GM23338 (cell line): Measurements from ENCODE around the gene EPHA8. TPM values are rescaled to one million over a fixed set of nuclear protein-coding genes. Genes with fewer than 3 reads are reported as not detected.

Experiments
- ATAC-seq: fragments of 200-7000 bp; cut with Tn5 transposase; 3 replicates; pipeline ENCODE4 v1.9.1; 2020
- DNase-seq: peaks from one replicate; pipeline ENCODE4 v3.0.0-alpha.2; 2015; ENCODE audit warnings: low spot score
- H2AFZ ChIP-seq: fragments of 200-600 bp; sonication (generic); 2 replicates; pipeline ENCODE4 v1.8.0; 2016; ENCODE audit warnings: antibody characterized with exemption, mild to moderate bottlenecking, moderate library complexity
- H3F3A ChIP-seq: fragments of 200-600 bp; sonication (generic); replicated peaks from 2 replicates; pipeline ENCODE4 v1.8.0; 2017; ENCODE audit warnings: antibody characterized with exemption, mixed run types, low read depth
- H3K27ac ChIP-seq: fragments of 200-600 bp; sonication (generic); 2 replicates; pipeline ENCODE4 v1.6.1; 2016; ENCODE audit warnings: low read depth
- H3K27me3 ChIP-seq: fragments of 200-600 bp; sonication (generic); 2 replicates; pipeline ENCODE4 v1.8.0; 2016; ENCODE audit warnings: mild to moderate bottlenecking, mixed run types, moderate library complexity; ENCODE audit not compliant: insufficient read depth
- H3K36me3 ChIP-seq: fragments of 200-600 bp; sonication (generic); 2 replicates; pipeline ENCODE4 v1.8.0; 2016; ENCODE audit warnings: mild to moderate bottlenecking; ENCODE audit not compliant: insufficient read depth
- H3K4me1 ChIP-seq: fragments of 200-600 bp; sonication (generic); 2 replicates; pipeline ENCODE4 v1.8.0; 2016; ENCODE audit warnings: mild to moderate bottlenecking, moderate library complexity; ENCODE audit not compliant: insufficient read depth
- H3K4me2 ChIP-seq: fragments of 200-600 bp; sonication (generic); 2 replicates; pipeline ENCODE4 v1.7.1; 2017; ENCODE audit warnings: mixed run types
- H3K4me3 ChIP-seq: fragments of 200-600 bp; sonication (generic); 2 replicates; pipeline ENCODE4 v1.6.1; 2016; ENCODE audit warnings: mixed run types
- H3K79me2 ChIP-seq: fragments of 200-600 bp; sonication (generic); replicated peaks from 2 replicates; pipeline ENCODE4 v1.8.0; 2017; ENCODE audit warnings: mild to moderate bottlenecking; ENCODE audit not compliant: insufficient read depth
- H3K9me2 ChIP-seq: fragments of 200-600 bp; sonication (generic); 2 replicates; pipeline ENCODE4 v1.8.0; 2017; ENCODE audit not compliant: insufficient read depth
- H4K20me1 ChIP-seq: fragments of 200-600 bp; sonication (generic); replicated peaks from 2 replicates; pipeline ENCODE4 v1.8.0; 2017; ENCODE audit warnings: mild to moderate bottlenecking; ENCODE audit not compliant: insufficient read depth
- H3K27ac Mint-ChIP-seq: 2 replicates; pipeline ENCODE4 v1.8.0; 2020; ENCODE audit warnings: inconsistent platforms, mild to moderate bottlenecking, moderate library complexity, mixed read lengths
- H3K27me3 Mint-ChIP-seq: 3 replicates; pipeline ENCODE4 v1.8.0; 2022; ENCODE audit warnings: low read depth, mild to moderate bottlenecking, moderate library complexity, mixed read lengths, inconsistent platforms; ENCODE audit not compliant: insufficient read depth, poor library complexity
- H3K36me3 Mint-ChIP-seq: 3 replicates; pipeline ENCODE4 v1.8.0; 2021; ENCODE audit warnings: low read depth, mild to moderate bottlenecking, inconsistent platforms, moderate library complexity, mixed read lengths
- H3K4me1 Mint-ChIP-seq: 3 replicates; pipeline ENCODE4 v1.8.0; 2020; ENCODE audit warnings: mild to moderate bottlenecking, inconsistent platforms, mixed read lengths
- H3K4me3 Mint-ChIP-seq: 3 replicates; pipeline ENCODE4 v1.8.0; 2021; ENCODE audit warnings: moderate library complexity, mild to moderate bottlenecking, inconsistent platforms, mixed read lengths
- H3K9me3 Mint-ChIP-seq: 3 replicates; pipeline ENCODE4 v1.8.0; 2020; ENCODE audit warnings: moderate library complexity, mild to moderate bottlenecking, inconsistent platforms, mixed read lengths
- CREB1 ChIP-seq: fragments of 250-450 bp; sonication (Bioruptor Pico); IDR thresholded peaks from 2 replicates; pipeline ENCODE4 v1.5.0; 2020; ENCODE audit warnings: low read depth, mild to moderate bottlenecking, moderate library complexity
- EZH2 ChIP-seq: fragments of 200-600 bp; sonication (generic); IDR thresholded peaks from one replicate; pipeline ENCODE4 v1.8.0; 2017; ENCODE audit warnings: antibody characterized with exemption, mild to moderate bottlenecking, low read depth; ENCODE audit not compliant: unreplicated experiment
- EZH2phosphoT487 ChIP-seq: fragments of 200-600 bp; sonication (generic); IDR thresholded peaks from one replicate; pipeline ENCODE4 v1.8.1; 2018; ENCODE audit warnings: antibody characterized with exemption; ENCODE audit not compliant: unreplicated experiment
- JUNB ChIP-seq: IDR thresholded peaks from one replicate; pipeline ENCODE4 v1.6.1; 2016; ENCODE audit warnings: antibody characterized with exemption; ENCODE audit not compliant: unreplicated experiment
- NANOG ChIP-seq: IDR thresholded peaks from 2 replicates; pipeline ENCODE4 v1.6.1; 2016; ENCODE audit warnings: antibody characterized with exemption, borderline replicate concordance
- POLR2AphosphoS5 ChIP-seq: IDR thresholded peaks from 2 replicates; pipeline ENCODE4 v1.6.1; 2016; ENCODE audit warnings: antibody characterized with exemption, low read depth
- STAT1 ChIP-seq: IDR thresholded peaks from one replicate; pipeline ENCODE4 v1.6.1; 2016; ENCODE audit warnings: antibody characterized with exemption; ENCODE audit not compliant: unreplicated experiment
- ZNF114 ChIP-seq: fragments of 250-450 bp; sonication (Bioruptor Pico); IDR thresholded peaks from 2 replicates; pipeline ENCODE4 v1.5.0; 2020; ENCODE audit warnings: mild to moderate bottlenecking, moderate library complexity
- ZNF331 ChIP-seq: fragments of 250-450 bp; sonication (Bioruptor Pico); IDR thresholded peaks from 2 replicates; pipeline ENCODE4 v1.5.0; 2020; ENCODE audit warnings: low read depth, mild to moderate bottlenecking, moderate library complexity
- polyA plus RNA-seq: library from polyadenylated mRNA; unstranded; fragments of >200 nt; fragmentation: Nextera tagmentation; extraction: Ambion mirVana; gene quantifications from 2 replicates; pipeline ENCODE4 v1.2.1, GENCODE V29; 2016
- total RNA-seq: library from RNA; depleted of rRNA; stranded (reverse); fragments of >200 nt; shearing (Covaris generic); gene quantifications from 2 replicates; pipeline ENCODE4 v1.2.3, GENCODE V29; 2014
- TF ChIP-seq, protein P1 (sequence below), 2 experiments: fragments of 200-600 bp in 1 of 2; sonication (generic) in 1 of 2; conservative IDR thresholded peaks; 2 replicates each; pipeline versions ENCODE4 v1.5.1 to v1.6.1; 2016 to 2017; ENCODE audit warnings: antibody characterized with exemption in 2 of 2, low read depth in 2 of 2, mild to moderate bottlenecking in 2 of 2, moderate library complexity in 1 of 2
- TF ChIP-seq, protein P2 (sequence below): fragments of 250-450 bp; sonication (Bioruptor Pico); IDR thresholded peaks from 2 replicates; pipeline ENCODE4 v1.5.0; 2020; ENCODE audit warnings: mild to moderate bottlenecking, moderate library complexity
- TF ChIP-seq, protein P3 (sequence below): IDR thresholded peaks from one replicate; pipeline ENCODE4 v1.6.1; 2018; ENCODE audit warnings: antibody characterized with exemption; ENCODE audit not compliant: unreplicated experiment
- TF ChIP-seq, protein P4 (sequence below): IDR thresholded peaks from 2 replicates; pipeline ENCODE4 v1.6.1; 2016; ENCODE audit warnings: antibody characterized with exemption

Gene EPHA8
- total and polyA plus RNA-seq, 2 experiments from 2014 or later, result 2.3 to 5.0 TPM

DNA sequence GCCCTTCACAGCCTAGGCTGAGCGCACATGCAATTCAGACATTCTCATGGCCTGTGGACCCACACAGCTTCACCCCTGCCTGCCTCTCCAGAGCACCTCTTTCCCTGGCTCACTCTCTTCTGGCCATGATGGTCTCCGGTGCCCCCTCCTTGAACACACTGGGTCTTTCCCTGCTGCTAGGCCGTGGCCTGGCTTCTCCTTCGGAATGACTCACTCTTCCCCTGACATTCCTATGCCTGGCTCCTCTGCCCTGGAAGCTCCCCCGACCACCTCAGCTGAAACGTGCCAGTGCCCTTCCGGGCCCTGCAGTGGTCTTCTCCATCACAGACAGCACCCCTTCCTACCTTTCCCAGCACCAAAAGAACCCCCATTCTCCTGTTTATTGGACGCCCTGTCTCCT, 28.3 kb downstream of the EPHA8 start:
- DNase-seq, result no peak
- H3K9me3 Mint-ChIP-seq, result no peaks in the 10 kb centered on the region; the same call in 2 of the 3 replicates
- H3K4me3 Mint-ChIP-seq, result no peak overlapping the region
- H3K4me1 Mint-ChIP-seq, result no peaks in the 10 kb centered on the region
- no peaks in the 10 kb centered on the region for H3K79me2 ChIP-seq
- TF ChIP-seq, protein P1, sequence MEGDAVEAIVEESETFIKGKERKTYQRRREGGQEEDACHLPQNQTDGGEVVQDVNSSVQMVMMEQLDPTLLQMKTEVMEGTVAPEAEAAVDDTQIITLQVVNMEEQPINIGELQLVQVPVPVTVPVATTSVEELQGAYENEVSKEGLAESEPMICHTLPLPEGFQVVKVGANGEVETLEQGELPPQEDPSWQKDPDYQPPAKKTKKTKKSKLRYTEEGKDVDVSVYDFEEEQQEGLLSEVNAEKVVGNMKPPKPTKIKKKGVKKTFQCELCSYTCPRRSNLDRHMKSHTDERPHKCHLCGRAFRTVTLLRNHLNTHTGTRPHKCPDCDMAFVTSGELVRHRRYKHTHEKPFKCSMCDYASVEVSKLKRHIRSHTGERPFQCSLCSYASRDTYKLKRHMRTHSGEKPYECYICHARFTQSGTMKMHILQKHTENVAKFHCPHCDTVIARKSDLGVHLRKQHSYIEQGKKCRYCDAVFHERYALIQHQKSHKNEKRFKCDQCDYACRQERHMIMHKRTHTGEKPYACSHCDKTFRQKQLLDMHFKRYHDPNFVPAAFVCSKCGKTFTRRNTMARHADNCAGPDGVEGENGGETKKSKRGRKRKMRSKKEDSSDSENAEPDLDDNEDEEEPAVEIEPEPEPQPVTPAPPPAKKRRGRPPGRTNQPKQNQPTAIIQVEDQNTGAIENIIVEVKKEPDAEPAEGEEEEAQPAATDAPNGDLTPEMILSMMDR (conservative IDR thresholded peaks at IDR 0.05; ENCODE audit: low read depth in 2 of 2), result no peak
- TF ChIP-seq ZNF331 (CRISPR knock-in tag), result no peak
- TF ChIP-seq, protein P2, sequence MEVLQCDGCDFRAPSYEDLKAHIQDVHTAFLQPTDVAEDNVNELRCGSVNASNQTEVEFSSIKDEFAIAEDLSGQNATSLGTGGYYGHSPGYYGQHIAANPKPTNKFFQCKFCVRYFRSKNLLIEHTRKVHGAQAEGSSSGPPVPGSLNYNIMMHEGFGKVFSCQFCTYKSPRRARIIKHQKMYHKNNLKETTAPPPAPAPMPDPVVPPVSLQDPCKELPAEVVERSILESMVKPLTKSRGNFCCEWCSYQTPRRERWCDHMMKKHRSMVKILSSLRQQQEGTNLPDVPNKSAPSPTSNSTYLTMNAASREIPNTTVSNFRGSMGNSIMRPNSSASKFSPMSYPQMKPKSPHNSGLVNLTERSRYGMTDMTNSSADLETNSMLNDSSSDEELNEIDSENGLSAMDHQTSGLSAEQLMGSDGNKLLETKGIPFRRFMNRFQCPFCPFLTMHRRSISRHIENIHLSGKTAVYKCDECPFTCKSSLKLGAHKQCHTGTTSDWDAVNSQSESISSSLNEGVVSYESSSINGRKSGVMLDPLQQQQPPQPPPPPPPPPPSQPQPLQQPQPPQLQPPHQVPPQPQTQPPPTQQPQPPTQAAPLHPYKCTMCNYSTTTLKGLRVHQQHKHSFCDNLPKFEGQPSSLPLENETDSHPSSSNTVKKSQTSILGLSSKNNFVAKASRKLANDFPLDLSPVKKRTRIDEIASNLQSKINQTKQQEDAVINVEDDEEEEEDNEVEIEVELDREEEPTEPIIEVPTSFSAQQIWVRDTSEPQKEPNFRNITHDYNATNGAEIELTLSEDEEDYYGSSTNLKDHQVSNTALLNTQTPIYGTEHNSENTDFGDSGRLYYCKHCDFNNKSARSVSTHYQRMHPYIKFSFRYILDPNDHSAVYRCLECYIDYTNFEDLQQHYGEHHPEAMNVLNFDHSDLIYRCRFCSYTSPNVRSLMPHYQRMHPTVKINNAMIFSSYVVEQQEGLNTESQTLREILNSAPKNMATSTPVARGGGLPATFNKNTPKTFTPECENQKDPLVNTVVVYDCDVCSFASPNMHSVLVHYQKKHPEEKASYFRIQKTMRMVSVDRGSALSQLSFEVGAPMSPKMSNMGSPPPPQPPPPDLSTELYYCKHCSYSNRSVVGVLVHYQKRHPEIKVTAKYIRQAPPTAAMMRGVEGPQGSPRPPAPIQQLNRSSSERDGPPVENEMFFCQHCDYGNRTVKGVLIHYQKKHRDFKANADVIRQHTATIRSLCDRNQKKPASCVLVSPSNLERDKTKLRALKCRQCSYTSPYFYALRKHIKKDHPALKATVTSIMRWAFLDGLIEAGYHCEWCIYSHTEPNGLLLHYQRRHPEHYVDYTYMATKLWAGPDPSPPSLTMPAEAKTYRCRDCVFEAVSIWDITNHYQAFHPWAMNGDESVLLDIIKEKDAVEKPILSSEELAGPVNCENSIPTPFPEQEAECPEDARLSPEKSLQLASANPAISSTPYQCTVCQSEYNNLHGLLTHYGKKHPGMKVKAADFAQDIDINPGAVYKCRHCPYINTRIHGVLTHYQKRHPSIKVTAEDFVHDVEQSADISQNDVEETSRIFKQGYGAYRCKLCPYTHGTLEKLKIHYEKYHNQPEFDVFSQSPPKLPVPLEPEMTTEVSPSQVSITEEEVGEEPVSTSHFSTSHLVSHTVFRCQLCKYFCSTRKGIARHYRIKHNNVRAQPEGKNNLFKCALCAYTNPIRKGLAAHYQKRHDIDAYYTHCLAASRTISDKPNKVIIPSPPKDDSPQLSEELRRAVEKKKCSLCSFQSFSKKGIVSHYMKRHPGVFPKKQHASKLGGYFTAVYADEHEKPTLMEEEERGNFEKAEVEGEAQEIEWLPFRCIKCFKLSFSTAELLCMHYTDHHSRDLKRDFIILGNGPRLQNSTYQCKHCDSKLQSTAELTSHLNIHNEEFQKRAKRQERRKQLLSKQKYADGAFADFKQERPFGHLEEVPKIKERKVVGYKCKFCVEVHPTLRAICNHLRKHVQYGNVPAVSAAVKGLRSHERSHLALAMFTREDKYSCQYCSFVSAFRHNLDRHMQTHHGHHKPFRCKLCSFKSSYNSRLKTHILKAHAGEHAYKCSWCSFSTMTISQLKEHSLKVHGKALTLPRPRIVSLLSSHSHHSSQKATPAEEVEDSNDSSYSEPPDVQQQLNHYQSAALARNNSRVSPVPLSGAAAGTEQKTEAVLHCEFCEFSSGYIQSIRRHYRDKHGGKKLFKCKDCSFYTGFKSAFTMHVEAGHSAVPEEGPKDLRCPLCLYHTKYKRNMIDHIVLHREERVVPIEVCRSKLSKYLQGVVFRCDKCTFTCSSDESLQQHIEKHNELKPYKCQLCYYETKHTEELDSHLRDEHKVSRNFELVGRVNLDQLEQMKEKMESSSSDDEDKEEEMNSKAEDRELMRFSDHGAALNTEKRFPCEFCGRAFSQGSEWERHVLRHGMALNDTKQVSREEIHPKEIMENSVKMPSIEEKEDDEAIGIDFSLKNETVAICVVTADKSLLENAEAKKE (CRISPR knock-in tag), result no peak
- TF ChIP-seq NANOG, result no peak
- no peak for TF ChIP-seq EZH2
- no peak for TF ChIP-seq JUNB
- no peak for TF ChIP-seq STAT1
- TF ChIP-seq POLR2AphosphoS5, result no peak
- TF ChIP-seq, protein P3, sequence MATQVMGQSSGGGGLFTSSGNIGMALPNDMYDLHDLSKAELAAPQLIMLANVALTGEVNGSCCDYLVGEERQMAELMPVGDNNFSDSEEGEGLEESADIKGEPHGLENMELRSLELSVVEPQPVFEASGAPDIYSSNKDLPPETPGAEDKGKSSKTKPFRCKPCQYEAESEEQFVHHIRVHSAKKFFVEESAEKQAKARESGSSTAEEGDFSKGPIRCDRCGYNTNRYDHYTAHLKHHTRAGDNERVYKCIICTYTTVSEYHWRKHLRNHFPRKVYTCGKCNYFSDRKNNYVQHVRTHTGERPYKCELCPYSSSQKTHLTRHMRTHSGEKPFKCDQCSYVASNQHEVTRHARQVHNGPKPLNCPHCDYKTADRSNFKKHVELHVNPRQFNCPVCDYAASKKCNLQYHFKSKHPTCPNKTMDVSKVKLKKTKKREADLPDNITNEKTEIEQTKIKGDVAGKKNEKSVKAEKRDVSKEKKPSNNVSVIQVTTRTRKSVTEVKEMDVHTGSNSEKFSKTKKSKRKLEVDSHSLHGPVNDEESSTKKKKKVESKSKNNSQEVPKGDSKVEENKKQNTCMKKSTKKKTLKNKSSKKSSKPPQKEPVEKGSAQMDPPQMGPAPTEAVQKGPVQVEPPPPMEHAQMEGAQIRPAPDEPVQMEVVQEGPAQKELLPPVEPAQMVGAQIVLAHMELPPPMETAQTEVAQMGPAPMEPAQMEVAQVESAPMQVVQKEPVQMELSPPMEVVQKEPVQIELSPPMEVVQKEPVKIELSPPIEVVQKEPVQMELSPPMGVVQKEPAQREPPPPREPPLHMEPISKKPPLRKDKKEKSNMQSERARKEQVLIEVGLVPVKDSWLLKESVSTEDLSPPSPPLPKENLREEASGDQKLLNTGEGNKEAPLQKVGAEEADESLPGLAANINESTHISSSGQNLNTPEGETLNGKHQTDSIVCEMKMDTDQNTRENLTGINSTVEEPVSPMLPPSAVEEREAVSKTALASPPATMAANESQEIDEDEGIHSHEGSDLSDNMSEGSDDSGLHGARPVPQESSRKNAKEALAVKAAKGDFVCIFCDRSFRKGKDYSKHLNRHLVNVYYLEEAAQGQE, result no peak
- TF ChIP-seq CREB1 (CRISPR knock-in tag), result no peak
- TF ChIP-seq EZH2phosphoT487, result no peak
- no peak for TF ChIP-seq ZNF114 (CRISPR knock-in tag)
- TF ChIP-seq, protein P4, sequence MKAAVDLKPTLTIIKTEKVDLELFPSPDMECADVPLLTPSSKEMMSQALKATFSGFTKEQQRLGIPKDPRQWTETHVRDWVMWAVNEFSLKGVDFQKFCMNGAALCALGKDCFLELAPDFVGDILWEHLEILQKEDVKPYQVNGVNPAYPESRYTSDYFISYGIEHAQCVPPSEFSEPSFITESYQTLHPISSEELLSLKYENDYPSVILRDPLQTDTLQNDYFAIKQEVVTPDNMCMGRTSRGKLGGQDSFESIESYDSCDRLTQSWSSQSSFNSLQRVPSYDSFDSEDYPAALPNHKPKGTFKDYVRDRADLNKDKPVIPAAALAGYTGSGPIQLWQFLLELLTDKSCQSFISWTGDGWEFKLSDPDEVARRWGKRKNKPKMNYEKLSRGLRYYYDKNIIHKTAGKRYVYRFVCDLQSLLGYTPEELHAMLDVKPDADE, result no peak
- H2AFZ ChIP-seq, result no peak overlapping the region
- H3K9me2 ChIP-seq, result no peaks in the 10 kb centered on the region
- H3K27ac Mint-ChIP-seq, result no peak overlapping the region
- H3K27me3 Mint-ChIP-seq, result peaks cover 1% of the 10 kb centered on the region
- H3K4me1 ChIP-seq, result no peaks in the 10 kb centered on the region
- no peak overlapping the region for H3K4me2 ChIP-seq
- H4K20me1 ChIP-seq, result no peaks in the 10 kb centered on the region
- no peak for ATAC-seq
- H3F3A ChIP-seq, result no peaks in the 10 kb centered on the region
- no peaks in the 10 kb centered on the region for H3K36me3 Mint-ChIP-seq
- H3K4me3 ChIP-seq, result no peak overlapping the region
- no peaks in the 10 kb centered on the region for H3K36me3 ChIP-seq
- no peak overlapping the region for H3K27ac ChIP-seq
- H3K27me3 ChIP-seq, result no peaks in the 10 kb centered on the region
